ENCODE measurements around the gene RACK1. TPM values are rescaled to one million over a fixed set of nuclear protein-coding genes. Genes with fewer than 3 reads are reported as not detected.

RACK1 gene
- total RNA-seq, 2 experiments from 2014 or later, result 2,077 to 5,614 TPM

DNA sequence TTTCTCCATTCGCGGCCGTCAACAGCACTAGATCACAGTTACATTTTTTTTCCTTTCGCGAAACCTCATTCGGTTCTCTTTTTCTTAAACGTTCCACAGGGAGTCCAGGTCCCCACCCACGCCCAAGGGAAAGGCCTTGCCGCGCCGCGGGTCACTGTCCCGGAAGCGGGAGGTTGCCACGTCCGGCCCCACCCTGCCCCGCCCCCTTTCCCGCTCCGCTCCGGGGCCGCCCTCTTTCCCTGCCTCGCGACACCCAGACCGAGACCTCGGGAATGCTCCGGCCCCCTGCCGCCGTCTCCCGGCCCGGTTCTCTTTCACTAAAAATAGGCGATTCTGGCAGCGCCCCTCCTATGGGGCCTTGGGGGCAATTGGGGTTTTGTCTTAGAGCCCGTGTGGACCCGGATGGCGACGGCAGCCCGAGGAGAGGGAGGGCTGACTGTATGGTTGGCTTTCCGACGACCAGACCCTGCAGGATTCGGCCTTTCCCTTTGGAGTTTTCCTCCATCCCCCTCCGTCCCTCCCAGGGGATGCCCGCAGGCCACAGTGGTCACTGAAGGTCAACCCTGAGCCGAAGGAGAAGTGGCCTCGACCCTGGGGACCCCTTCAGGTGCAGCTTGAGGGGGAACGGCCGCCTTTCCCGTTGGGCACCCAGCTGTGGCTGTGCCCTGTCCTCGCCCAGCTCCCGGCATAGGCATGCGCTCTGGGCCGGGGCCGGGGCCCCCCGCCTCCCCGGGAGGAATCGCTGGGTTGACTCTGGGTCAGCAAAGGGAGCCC is 2.8 kb upstream of the RACK1 start:
- ChIA-PET CTCF (ENCODE audit: unreplicated experiment) (no interaction called here), POLR2A (interaction anchor here (0.6 to 3.7 kb wide), 3 partner anchors 9 to 24 kb away, joined by 4 to 17 read pairs (median 4); partner anchors contain the start of gene TRIM52)
- H4K20me1 ChIP-seq (ENCODE audit: insufficient read depth, low read length), result peaks cover 17% of the 10 kb centered on the region
- no peak for TF ChIP-seq EZH2phosphoT487 (IDR thresholded peaks at IDR 0.05; ENCODE audit: borderline replicate concordance, low read depth, low read length)
- TF ChIP-seq, protein P1, sequence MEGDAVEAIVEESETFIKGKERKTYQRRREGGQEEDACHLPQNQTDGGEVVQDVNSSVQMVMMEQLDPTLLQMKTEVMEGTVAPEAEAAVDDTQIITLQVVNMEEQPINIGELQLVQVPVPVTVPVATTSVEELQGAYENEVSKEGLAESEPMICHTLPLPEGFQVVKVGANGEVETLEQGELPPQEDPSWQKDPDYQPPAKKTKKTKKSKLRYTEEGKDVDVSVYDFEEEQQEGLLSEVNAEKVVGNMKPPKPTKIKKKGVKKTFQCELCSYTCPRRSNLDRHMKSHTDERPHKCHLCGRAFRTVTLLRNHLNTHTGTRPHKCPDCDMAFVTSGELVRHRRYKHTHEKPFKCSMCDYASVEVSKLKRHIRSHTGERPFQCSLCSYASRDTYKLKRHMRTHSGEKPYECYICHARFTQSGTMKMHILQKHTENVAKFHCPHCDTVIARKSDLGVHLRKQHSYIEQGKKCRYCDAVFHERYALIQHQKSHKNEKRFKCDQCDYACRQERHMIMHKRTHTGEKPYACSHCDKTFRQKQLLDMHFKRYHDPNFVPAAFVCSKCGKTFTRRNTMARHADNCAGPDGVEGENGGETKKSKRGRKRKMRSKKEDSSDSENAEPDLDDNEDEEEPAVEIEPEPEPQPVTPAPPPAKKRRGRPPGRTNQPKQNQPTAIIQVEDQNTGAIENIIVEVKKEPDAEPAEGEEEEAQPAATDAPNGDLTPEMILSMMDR (conservative IDR thresholded peaks at IDR 0.05; ENCODE audit: low read length), result no peak
- no peaks in the 10 kb centered on the region for H3K9me2 ChIP-seq (ENCODE audit: insufficient read depth, low read length)
- H3K4me3 ChIP-seq (ENCODE audit: low read depth, low read length, poor library complexity, severe bottlenecking), result peak overlapping the region; percentile 89
- H3K4me2 ChIP-seq (ENCODE audit: low read length), result peak overlapping the region; percentile 98
- H3K79me2 ChIP-seq (ENCODE audit: insufficient read depth, low read depth, low read length), result peaks cover 82% of the 10 kb centered on the region
- peaks cover 59% of the 10 kb centered on the region for H3K4me1 ChIP-seq (ENCODE audit: insufficient read depth, low read length, poor library complexity, severe bottlenecking)
- peak overlapping the region; percentile 89 for H3K27ac ChIP-seq (ENCODE audit: low read depth, low read length, poor library complexity, severe bottlenecking)
- DNase-seq (ENCODE audit: low spot score), result peak; percentile 78
- intact Hi-C loops (cut with micrococcal nuclease; ENCODE audit: unreplicated experiment), result loop anchor here (1.0 to 5.0 kb wide), 2 partner anchors 15 to 194 kb away; partner anchors contain the start of gene TRIM52
- no TSS peak for BruUV-seq (replicated peaks)
- H2AFZ ChIP-seq (ENCODE audit: low read length), result peak overlapping the region; percentile 66
- no peaks in the 10 kb centered on the region for H3K9me3 ChIP-seq (ENCODE audit: low read length)
- peaks cover 26% of the 10 kb centered on the region for H3K36me3 ChIP-seq (ENCODE audit: insufficient read depth, low read length)

DNA sequence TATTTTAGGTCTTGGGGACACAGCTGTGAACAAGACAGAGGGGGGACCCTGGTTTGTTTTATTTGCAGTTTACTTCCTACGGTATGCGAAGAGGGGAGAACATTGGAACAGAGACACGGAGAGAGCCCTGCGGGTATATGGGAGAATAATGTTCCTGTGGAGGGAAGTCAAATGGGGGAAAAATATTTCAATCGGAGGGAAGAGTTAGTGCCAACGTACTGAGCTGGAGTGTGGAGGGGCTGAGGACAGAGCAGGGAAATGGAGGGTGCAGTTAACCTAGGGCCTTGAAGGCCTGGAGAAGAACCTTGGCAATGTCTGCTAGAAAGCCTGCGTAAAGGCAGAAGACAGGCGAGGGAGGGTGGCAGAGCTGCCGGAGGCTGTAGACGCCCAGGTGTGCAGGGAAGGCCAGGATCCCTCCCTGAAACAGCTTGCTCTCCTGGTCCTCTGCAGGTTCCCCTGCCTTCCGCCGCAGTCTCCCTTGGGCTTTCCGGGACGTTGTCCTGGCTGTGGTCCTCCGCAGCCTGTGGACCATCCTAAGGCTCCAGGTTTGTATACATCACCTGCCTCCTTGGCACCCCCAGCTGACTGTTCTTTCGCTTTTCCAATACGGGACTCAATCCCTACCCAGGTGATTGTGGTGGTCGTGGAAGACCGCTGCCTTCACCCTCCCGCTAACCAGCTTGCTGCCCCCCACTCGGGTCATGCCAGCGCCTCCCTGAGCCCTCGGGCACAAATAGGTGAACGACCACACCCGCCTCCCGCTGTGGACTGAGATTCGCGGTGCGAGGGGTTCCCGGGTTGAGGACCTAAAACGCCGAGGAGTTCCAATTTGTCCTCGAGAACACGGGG is 1.9 kb upstream of the RACK1 start:
- H3K4me1 ChIP-seq (ENCODE audit: insufficient read depth, low read length, poor library complexity, severe bottlenecking), result peaks cover 62% of the 10 kb centered on the region
- peak overlapping the region; percentile 98 for H3K4me2 ChIP-seq (ENCODE audit: low read length)
- TF ChIP-seq EZH2phosphoT487 (IDR thresholded peaks at IDR 0.05; ENCODE audit: borderline replicate concordance, low read depth, low read length), result no peak
- TF ChIP-seq, protein P1 (conservative IDR thresholded peaks at IDR 0.05; ENCODE audit: low read length), result no peak
- CTCF ChIA-PET (ENCODE audit: unreplicated experiment), result no interaction called here
- peak overlapping the region; percentile 89 for H3K27ac ChIP-seq (ENCODE audit: low read depth, low read length, poor library complexity, severe bottlenecking)
- H4K20me1 ChIP-seq (ENCODE audit: insufficient read depth, low read length), result peaks cover 24% of the 10 kb centered on the region
- intact Hi-C loops (cut with micrococcal nuclease; ENCODE audit: unreplicated experiment), result loop anchor here (1.0 to 5.0 kb wide), 2 partner anchors 16 to 193 kb away; partner anchors contain the start of gene TRIM52
- no peaks in the 10 kb centered on the region for H3K9me3 ChIP-seq (ENCODE audit: low read length)
- H3K4me3 ChIP-seq (ENCODE audit: low read depth, low read length, poor library complexity, severe bottlenecking), result peak overlapping the region; percentile 89
- POLR2A ChIA-PET, result interaction anchor here (0.6 to 3.7 kb wide), 6 partner anchors 9 to 194 kb away, joined by 3 to 17 read pairs (median 4); partner anchors contain the start of gene TRIM52
- peaks cover 86% of the 10 kb centered on the region for H3K79me2 ChIP-seq (ENCODE audit: insufficient read depth, low read depth, low read length)
- H3K9me2 ChIP-seq (ENCODE audit: insufficient read depth, low read length), result no peaks in the 10 kb centered on the region
- peak overlapping the region; percentile 66; the same call in 1 of the 2 replicates for H2AFZ ChIP-seq (ENCODE audit: low read length)
- H3K36me3 ChIP-seq (ENCODE audit: insufficient read depth, low read length), result peaks cover 33% of the 10 kb centered on the region
- BruUV-seq (replicated peaks), result no TSS peak
- peak; percentile 33 for DNase-seq (ENCODE audit: low spot score)
